ENCODE measurements around the gene CACNB2. TPM values are rescaled to one million over a fixed set of nuclear protein-coding genes. Genes with fewer than 3 reads are reported as not detected.
"Not testable (repeated sequence)": the region's sequence is repeated elsewhere in the genome, so short reads cannot be mapped to it uniquely, and the experiment has no call there.

Gene CACNB2
- total RNA-seq, 2 experiments from 2014 or later, result not detected

DNA sequence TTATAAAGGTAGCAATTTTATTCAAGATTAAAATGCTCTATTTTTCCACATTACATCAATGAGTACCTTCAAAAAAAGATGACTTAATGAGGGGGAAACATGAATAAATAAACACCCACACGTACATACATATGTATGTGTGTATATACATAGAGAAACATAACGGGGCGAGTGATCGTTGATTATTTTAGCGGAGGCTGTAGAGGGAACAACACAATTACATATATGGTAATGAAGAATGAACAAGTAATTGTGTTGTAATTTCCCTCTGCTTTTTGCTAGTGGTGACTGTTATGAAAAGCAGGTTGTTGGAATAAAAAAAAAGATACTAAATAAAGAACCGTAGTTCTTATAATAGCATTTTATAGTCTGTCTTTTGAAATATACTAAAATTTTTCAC is 63.2 kb downstream of the CACNB2 start:
- H3K9me3 Mint-ChIP-seq (ENCODE audit: low read depth), result no peaks in the 10 kb centered on the region

GRCh38 chr10:18204039-18204835 is 64.0 kb downstream of the CACNB2 start:
- ATAC-seq (peak; percentile 44), DNase-seq (no peak)
- ChIA-PET POLR2A (interaction anchor here (0.9 kb wide), 1 partner anchor 1911 kb away, joined by 3 read pairs; no protein-coding TSS in a partner anchor), CTCF (interaction anchor here (0.7 to 1.2 kb wide), 5 partner anchors 10 to 449 kb away, joined by 3 to 4 read pairs (median 3); no protein-coding TSS in a partner anchor)
- peaks cover 12% of the 10 kb centered on the region for H3K4me1 Mint-ChIP-seq
- H3K27ac Mint-ChIP-seq, result no peak overlapping the region
- intact Hi-C loops (cut with DNase I, micrococcal nuclease), result no loop called here
- no peaks in the 10 kb centered on the region for H3K36me3 Mint-ChIP-seq (ENCODE audit: low read depth)
- peaks cover 2% of the 10 kb centered on the region for H3K27me3 Mint-ChIP-seq
- H3K4me3 Mint-ChIP-seq, result no peak overlapping the region
- H3K9me3 Mint-ChIP-seq (ENCODE audit: low read depth), result no peaks in the 10 kb centered on the region

More for the DNA sequence above, 63.2 kb downstream of the CACNB2 start:
- POLR2A ChIA-PET, result interaction anchor here (0.9 kb wide), 1 partner anchor 1912 kb away, joined by 3 read pairs; no protein-coding TSS in a partner anchor
- H3K4me1 Mint-ChIP-seq, result peaks cover 12% of the 10 kb centered on the region
- H3K27me3 Mint-ChIP-seq, result peaks cover 2% of the 10 kb centered on the region
- intact Hi-C loops (cut with DNase I, micrococcal nuclease), result no loop called here
- CTCF ChIA-PET, result interaction anchor here (0.7 to 0.9 kb wide), 5 partner anchors 10 to 448 kb away, joined by 3 to 4 read pairs (median 3); no protein-coding TSS in a partner anchor
- ATAC-seq (no peak), DNase-seq (no peak)
- no peaks in the 10 kb centered on the region for H3K36me3 Mint-ChIP-seq (ENCODE audit: low read depth)
- H3K27ac Mint-ChIP-seq, result no peak overlapping the region
- no peak overlapping the region for H3K4me3 Mint-ChIP-seq

DNA sequence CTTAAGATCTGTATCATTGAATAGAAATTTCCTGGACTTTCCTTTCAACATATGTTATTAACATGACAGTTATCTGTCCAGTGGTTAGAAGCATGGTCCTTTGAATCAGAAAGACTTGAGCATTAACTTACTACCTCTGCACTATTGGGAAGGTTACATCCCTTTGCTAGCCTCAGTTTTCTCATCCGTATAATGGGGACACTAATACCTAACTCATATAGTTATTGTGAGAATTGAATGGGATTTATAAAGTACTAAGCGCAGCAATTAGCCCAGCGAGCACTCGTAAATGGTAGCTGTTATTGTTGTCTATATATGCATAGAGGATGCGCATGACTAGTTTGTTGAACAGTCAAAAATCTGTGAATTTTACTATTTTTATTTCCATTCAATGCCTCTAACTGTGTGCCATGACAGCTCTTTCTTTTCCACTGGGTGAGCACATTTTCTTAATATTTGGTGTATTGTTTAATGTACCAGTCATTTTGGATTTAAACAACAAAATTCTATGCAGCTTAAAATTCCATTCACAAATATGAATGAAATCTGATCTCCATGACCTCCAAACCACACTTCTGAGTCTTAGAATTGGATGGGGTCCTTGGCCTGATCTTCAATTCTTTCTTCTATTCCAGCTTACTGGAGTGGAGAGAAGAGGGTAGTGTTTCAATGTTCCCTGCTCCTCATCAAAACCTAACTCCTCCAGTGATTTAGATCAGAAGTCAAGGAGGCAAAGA is 65.0 kb downstream of the CACNB2 start:
- Mint-ChIP-seq H3K27ac (no peak overlapping the region), H3K36me3 (ENCODE audit: low read depth) (no peaks in the 10 kb centered on the region), H3K4me1 (peaks cover 12% of the 10 kb centered on the region), H3K9me3 (ENCODE audit: low read depth) (no peaks in the 10 kb centered on the region), H3K27me3 (peaks cover 2% of the 10 kb centered on the region), H3K4me3 (no peak overlapping the region)
- DNase-seq (no peak), ATAC-seq (no peak)
- POLR2A ChIA-PET, result no interaction called here
- intact Hi-C loops (cut with DNase I, micrococcal nuclease), result no loop called here
- CTCF ChIA-PET, result interaction anchor here (0.9 to 1.2 kb wide), 2 partner anchors 11 to 413 kb away, joined by 3 read pairs; no protein-coding TSS in a partner anchor

- H3K36me3 Mint-ChIP-seq (ENCODE audit: low read depth); H3K27ac Mint-ChIP-seq; ATAC-seq; DNase-seq; POLR2A ChIA-PET; H3K9me3 Mint-ChIP-seq (ENCODE audit: low read depth); H3K27me3 Mint-ChIP-seq; intact Hi-C loops (cut with DNase I, micrococcal nuclease); CTCF ChIA-PET; H3K4me3 Mint-ChIP-seq: not testable (repeated sequence)
- H3K4me1 Mint-ChIP-seq, result peaks cover 11% of the 10 kb centered on the region
Measured at GRCh38 chr10:18208186-18208585, 68.0 kb downstream of the CACNB2 start.

DNA sequence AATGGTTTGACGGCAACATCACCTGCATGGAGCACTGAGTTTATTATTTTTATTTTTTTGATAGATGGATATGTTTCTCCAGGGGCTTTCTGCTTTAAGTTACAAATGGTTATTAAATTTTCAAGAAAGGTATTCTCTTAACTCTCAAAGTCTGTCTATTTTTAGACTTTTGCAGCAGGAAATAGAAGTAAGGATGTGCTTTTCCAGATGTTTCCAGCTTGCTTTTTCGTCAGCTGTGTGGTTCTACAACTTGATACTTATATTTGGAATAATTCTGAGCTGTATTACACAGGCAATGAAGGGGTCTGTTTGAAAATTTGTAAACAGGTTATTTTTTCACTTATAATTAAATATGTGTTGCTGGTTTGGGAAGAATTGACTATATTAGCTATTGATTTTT is 69.0 kb downstream of the CACNB2 start:
- H3K27me3 Mint-ChIP-seq, result no peaks in the 10 kb centered on the region
- POLR2A ChIA-PET, result no interaction called here
- DNase-seq (no peak), ATAC-seq (no peak)
- no peaks in the 10 kb centered on the region for H3K36me3 Mint-ChIP-seq (ENCODE audit: low read depth)
- H3K27ac Mint-ChIP-seq, result no peak overlapping the region
- CTCF ChIA-PET, result no interaction called here
- intact Hi-C loops (cut with DNase I, micrococcal nuclease), result no loop called here
- no peaks in the 10 kb centered on the region for H3K9me3 Mint-ChIP-seq (ENCODE audit: low read depth)
- peaks cover 4% of the 10 kb centered on the region for H3K4me1 Mint-ChIP-seq
- H3K4me3 Mint-ChIP-seq, result no peak overlapping the region

DNA sequence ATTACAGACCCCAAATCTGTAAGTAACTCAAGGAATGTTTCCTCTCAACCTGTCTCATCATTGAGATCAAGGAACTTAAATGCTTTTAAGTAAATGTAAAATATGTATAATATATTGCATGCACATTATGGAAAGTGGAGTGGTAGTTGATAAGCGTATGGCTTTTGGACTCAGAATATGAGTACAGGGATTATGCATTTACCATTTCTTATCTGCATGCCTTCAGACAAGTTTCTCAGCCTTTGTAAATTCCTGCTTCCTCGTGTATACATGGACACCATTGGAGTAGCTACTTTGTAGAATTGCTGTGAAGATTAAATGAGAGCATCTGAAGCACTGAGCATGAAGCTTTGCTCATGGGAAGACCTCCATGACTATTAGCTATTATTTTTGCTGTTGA is 70.5 kb downstream of the CACNB2 start:
- intact Hi-C loops (cut with DNase I, micrococcal nuclease), result loop anchor here in 1 of 2 experiments (10.0 kb wide), 1 partner anchor 366 kb away; no protein-coding TSS in a partner anchor
- no peak for DNase-seq
- Mint-ChIP-seq H3K4me3 (no peak overlapping the region), H3K36me3 (ENCODE audit: low read depth) (no peaks in the 10 kb centered on the region), H3K27ac (no peak overlapping the region), H3K9me3 (ENCODE audit: low read depth) (no peaks in the 10 kb centered on the region), H3K4me1 (no peaks in the 10 kb centered on the region), H3K27me3 (peaks cover 2% of the 10 kb centered on the region)
- CTCF ChIA-PET, result interaction anchor here (0.9 kb wide), 1 partner anchor 18 kb away, joined by 3 read pairs; no protein-coding TSS in a partner anchor
- POLR2A ChIA-PET, result no interaction called here
- ATAC-seq, result no peak

DNA sequence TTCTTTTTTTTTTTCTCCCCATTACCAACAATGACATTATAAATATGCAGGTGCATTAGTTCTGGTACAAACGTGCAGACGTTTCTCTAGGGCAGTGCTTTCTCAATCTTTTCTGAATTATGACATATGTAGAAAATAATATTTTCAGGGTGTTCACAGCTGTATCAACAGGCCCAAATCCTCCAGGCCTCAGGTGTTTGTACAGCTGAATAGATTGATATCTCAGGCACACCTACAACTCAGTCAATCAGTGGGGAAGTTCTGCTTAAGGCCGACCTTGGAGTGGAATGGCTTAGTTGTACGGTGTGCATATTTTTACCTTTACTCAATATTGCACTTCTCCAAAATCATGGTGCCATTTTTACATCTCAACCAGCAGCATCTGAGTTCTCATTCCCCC is 71.6 kb downstream of the CACNB2 start:
- intact Hi-C loops (cut with DNase I, micrococcal nuclease), result loop anchor here in 1 of 2 experiments (10.0 kb wide), 1 partner anchor 367 kb away; no protein-coding TSS in a partner anchor
- H3K9me3 Mint-ChIP-seq (ENCODE audit: low read depth), result no peaks in the 10 kb centered on the region
- DNase-seq (no peak), ATAC-seq (no peak)
- no peaks in the 10 kb centered on the region for H3K36me3 Mint-ChIP-seq (ENCODE audit: low read depth)
- no peak overlapping the region for H3K4me3 Mint-ChIP-seq
- ChIA-PET CTCF (no interaction called here), POLR2A (no interaction called here)
- no peak overlapping the region for H3K27ac Mint-ChIP-seq
- H3K4me1 Mint-ChIP-seq, result no peaks in the 10 kb centered on the region
- peaks cover 2% of the 10 kb centered on the region for H3K27me3 Mint-ChIP-seq

DNA sequence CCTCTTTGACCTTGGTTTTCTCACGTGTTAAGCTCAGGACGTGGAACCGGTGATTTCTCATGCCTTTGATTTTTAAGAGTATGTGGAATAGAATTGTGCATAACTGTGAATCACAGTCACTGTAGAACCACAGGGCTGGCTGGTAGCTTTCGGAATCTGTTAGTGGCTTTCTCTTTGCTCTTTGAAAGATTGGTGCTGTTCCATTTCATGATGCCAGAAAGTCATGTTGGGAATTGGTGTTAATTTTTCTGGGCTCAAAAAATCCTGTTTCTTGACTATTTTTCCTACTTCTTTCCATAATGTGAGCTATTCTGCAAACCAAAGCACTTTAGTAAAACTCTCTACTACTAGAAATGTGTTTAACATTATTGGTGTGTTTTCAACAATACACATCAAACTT is 73.0 kb downstream of the CACNB2 start:
- Mint-ChIP-seq H3K27me3 (peaks cover 2% of the 10 kb centered on the region), H3K4me3 (no peak overlapping the region)
- CTCF ChIA-PET, result no interaction called here

DNA sequence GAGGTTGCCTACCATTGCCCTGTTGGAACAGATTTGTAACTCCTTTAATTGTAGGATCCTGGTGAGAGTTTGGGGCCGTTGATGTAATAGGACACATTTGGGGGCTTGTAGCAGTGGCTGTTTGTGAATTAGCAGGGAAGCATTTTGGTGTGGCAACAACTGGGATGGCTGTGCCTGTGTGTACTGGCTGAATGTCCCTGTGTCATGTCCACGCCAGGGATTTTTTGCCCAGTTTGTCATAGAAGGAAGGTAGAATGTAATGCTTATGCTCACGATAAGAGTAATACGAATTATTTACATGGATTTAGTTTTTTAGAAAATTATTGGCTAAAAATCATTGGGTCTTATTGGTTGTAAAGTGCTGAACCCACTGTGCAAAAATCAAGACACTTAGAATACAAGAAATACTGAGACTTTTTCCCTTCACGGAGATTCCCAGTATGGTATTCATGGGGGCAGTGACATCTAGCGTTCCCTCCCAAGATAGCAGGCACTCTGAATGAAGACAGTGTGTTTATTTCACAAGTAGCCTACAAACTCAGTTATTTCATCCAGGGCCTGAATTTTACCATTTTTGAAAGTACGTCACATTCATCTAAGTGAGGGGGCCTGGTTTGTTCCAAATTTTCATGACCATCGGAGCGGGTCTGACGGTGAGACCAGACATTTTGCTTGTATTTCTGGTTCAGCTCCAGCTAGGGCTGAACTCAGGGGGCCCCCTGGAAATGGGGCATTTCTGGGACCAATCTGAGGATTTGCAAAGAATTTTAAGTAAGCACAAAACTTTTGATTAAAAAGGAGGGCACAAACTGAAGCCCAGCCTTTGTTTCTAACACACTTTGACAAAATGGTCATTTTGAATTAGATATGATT is 74.7 kb downstream of the CACNB2 start:
- Mint-ChIP-seq H3K4me1 (no peaks in the 10 kb centered on the region), H3K27me3 (peaks cover 2% of the 10 kb centered on the region), H3K4me3 (no peak overlapping the region), H3K27ac (no peak overlapping the region), H3K9me3 (ENCODE audit: low read depth) (no peaks in the 10 kb centered on the region), H3K36me3 (ENCODE audit: low read depth) (no peaks in the 10 kb centered on the region)
- peak; percentile 45 for DNase-seq
- intact Hi-C loops (cut with DNase I, micrococcal nuclease), result loop anchor here (2.0 to 10.0 kb wide), 5 partner anchors 304 to 604 kb away; no protein-coding TSS in a partner anchor
- ChIA-PET POLR2A (no interaction called here), CTCF (interaction anchor here (0.5 kb wide), 1 partner anchor 11 kb away, joined by 3 read pairs; no protein-coding TSS in a partner anchor)
- ATAC-seq, result peak; percentile 36

More for the DNA sequence above, 73.0 kb downstream of the CACNB2 start:
- Mint-ChIP-seq H3K4me1 (no peaks in the 10 kb centered on the region), H3K36me3 (ENCODE audit: low read depth) (no peaks in the 10 kb centered on the region), H3K9me3 (ENCODE audit: low read depth) (no peaks in the 10 kb centered on the region), H3K27ac (no peak overlapping the region)
- ATAC-seq (no peak), DNase-seq (no peak)
- intact Hi-C loops (cut with DNase I, micrococcal nuclease), result loop anchor here in 1 of 2 experiments (10.0 kb wide), 1 partner anchor 368 kb away; no protein-coding TSS in a partner anchor
- POLR2A ChIA-PET, result no interaction called here

DNA sequence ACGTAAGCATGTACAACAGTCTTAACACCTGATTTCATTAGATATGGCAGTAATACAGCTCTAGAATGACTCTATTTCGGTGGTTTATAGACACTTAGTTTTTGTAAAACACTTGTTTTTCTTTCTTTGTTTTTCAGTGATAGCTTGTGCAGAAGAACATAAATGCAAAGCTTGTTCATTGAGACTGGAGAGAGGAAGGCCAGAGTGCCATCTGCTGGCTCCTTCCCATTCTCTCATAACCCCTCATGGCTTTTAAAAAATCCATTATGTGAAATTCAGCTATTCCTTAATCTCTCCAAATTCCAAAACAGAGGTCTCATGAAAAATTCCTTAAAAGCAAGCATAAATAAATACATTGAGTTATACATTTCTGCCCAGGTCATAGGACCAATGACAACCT is 76.3 kb downstream of the CACNB2 start:
- intact Hi-C loops (cut with DNase I, micrococcal nuclease), result loop anchor here (5.0 to 10.0 kb wide), 2 partner anchors 372 to 474 kb away; no protein-coding TSS in a partner anchor
- CTCF ChIA-PET, result no interaction called here
- POLR2A ChIA-PET, result no interaction called here
- no peak overlapping the region for H3K4me3 Mint-ChIP-seq
- no peaks in the 10 kb centered on the region for H3K36me3 Mint-ChIP-seq (ENCODE audit: low read depth)
- peaks cover 2% of the 10 kb centered on the region for H3K27me3 Mint-ChIP-seq
- no peak for DNase-seq
- H3K9me3 Mint-ChIP-seq (ENCODE audit: low read depth), result no peaks in the 10 kb centered on the region
- H3K4me1 Mint-ChIP-seq, result no peaks in the 10 kb centered on the region
- no peak for ATAC-seq
- H3K27ac Mint-ChIP-seq, result no peak overlapping the region

DNA sequence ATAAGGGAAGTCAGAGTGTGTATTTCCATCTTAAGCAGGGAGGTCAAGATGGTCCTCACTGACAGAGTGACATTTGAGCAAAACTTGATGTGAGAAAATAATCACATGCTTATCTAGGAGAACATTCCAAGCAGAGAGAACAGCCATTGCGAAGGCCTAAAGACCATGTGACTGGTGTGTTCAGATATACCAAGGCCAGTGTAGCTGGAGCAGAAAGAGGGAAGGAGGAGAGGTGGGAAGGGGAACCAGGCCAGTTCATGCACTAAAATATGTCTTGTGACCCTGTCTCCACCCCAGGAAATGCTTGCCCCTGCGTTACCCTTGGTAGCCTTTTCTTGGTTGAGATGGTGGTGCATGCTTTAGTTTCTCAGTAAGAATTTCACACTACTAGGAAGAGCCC is 77.4 kb downstream of the CACNB2 start:
- H3K27me3 Mint-ChIP-seq, result peaks cover 2% of the 10 kb centered on the region
- no peak for DNase-seq
- no peaks in the 10 kb centered on the region for H3K4me1 Mint-ChIP-seq
- H3K36me3 Mint-ChIP-seq (ENCODE audit: low read depth), result no peaks in the 10 kb centered on the region
- H3K9me3 Mint-ChIP-seq (ENCODE audit: low read depth), result no peaks in the 10 kb centered on the region
- ATAC-seq, result no peak
- H3K27ac Mint-ChIP-seq, result no peak overlapping the region
- ChIA-PET CTCF (no interaction called here), POLR2A (no interaction called here)
- H3K4me3 Mint-ChIP-seq, result no peak overlapping the region
- intact Hi-C loops (cut with DNase I, micrococcal nuclease), result loop anchor here (5.0 to 10.0 kb wide), 2 partner anchors 373 to 475 kb away; no protein-coding TSS in a partner anchor

All from activated CD4-positive, alpha-beta T cell treated with anti-CD3 and anti-CD28 coated beads for 36 hours (primary cell).